C4-2B (cell line): ENCODE data around the gene KLHDC4.

Experiments
- H3K27ac ChIP-seq: fragments of 450-650 bp; 2 replicates; pipeline ENCODE4 v1.5.1; 2017
- CTCF ChIP-seq: fragments of 450-650 bp; conservative IDR thresholded peaks from 2 replicates; pipeline ENCODE4 v1.5.1; 2017; ENCODE audit warnings: mild to moderate bottlenecking
- ZFX ChIP-seq: fragments of 450-650 bp; IDR thresholded peaks from 2 replicates; pipeline ENCODE4 v1.6.1; 2017

The KLHDC4 gene

GRCh38 chr16:87708881-87709638 is 56.7 kb downstream of the KLHDC4 start:
- TF ChIP-seq CTCF (no peak), ZFX (no peak)
- no peak overlapping the region for H3K27ac ChIP-seq

GRCh38 chr16:87707714-87708580 is 57.8 kb downstream of the KLHDC4 start:
- TF ChIP-seq CTCF (no peak), ZFX (no peak)
- H3K27ac ChIP-seq: no peak overlapping the region

DNA sequence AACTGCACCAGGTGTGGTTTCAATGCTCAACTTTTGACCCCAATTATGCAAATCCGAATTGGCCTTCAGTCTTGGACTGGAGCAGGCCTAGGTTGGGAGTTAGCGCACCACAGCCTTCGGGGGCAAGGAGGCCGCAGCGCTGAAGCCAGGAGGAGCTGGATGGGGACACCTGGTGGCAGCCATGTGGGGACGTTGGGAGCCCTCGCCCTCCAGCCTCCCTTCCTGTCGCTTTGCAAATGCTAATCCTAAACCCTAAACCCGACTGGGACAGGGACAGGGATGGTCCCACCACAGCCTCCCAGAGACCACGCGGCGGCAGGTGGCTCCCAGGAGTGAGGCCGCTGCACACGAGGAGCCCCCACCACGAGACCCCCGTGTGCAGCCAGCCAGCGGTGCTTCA is 58.7 kb downstream of the KLHDC4 start:
- TF ChIP-seq CTCF (no peak), ZFX (no peak)
- no peak overlapping the region for H3K27ac ChIP-seq

DNA sequence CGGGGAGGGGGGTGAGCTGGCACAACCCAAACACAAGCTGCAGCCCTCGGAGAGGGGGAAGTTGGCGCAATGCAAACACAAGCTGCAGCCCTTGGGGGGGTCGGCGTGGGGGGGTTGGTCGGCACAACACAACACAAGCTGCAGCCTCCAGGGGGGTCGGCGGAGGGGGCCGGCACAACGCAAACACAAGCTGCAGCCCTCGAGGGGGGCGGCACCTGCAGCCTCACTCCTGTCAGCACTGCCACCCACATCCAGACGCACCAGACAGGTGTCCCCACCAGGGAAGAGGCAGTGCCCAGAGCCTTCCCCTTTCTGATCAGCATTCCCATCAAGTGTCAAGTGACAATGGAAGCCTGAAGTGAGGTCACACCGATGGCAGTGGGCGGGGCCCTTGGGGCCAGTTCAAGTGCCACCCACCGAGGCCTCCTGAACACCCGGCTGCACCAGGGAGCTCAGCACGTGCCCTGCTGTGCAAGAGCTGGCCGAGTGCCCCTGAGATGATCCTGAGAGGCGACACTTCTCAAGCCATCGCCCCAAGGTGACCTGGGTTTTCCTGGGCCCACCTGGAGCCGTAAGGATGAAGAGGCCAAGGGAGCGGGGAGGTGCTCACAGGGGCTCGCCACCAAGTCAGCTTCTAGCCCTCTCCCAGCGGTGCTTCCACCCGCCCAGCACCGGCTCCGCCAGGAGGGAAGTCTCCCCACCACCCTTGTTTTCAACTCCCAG is 59.3 kb downstream of the KLHDC4 start:
- H3K27ac ChIP-seq: no peak overlapping the region
- TF ChIP-seq CTCF (no peak), ZFX (no peak)

GRCh38 chr16:87705771-87706277 is 60.0 kb downstream of the KLHDC4 start:
- TF ChIP-seq ZFX (no peak), CTCF (no peak)
- H3K27ac ChIP-seq: no peak overlapping the region

- TF ChIP-seq CTCF (no peak), ZFX (no peak)
- no peak overlapping the region for H3K27ac ChIP-seq
These were observed 60.9 kb downstream of the KLHDC4 start for GRCh38 chr16:87704754-87705353.
